ENCODE results near the gene MAPKAP1.

The MAPKAP1 gene

DNA sequence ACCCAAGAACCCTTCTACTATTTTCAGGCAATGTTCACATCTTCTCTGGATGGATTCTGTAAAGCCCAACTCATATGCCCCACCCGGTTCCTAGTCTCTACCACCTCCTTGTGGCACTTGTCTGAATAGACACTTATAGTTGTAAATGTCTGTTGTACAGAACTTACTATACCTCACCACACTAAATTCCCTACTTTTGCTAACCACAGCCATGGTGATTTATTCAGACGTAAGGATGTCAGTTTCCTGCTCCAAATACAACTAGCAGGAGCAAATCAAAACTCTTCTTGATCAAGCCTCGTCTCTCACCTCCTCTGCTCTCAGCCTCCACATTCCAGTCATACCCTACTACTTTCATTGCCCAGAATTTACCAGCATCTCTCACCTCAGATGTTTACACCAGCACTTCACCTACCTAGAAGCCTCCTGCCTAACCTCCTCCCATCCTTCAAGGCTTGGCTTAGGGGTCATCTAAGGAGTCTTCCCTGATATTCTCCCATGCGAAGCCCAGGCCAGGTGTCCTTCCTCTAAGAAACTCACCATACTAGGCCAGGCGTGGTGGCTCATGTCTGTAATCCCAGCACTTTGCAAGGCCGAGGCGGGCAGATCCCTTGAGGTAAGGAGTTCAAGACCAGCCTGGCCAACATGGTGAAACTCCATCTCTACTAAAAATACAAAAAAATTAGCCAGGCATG is 75.5 kb downstream of the MAPKAP1 start:
- Histone ChIP-seq H4K20me1 (ENCODE audit: low read depth, low read length) (peaks cover 13% of the 10 kb centered on the region; the same call in 1 of the 2 replicates), H3F3A (ENCODE audit: insufficient read depth) (peaks cover 24% of the 10 kb centered on the region), H3K27ac (ENCODE audit: low read depth, low read length) (peak overlapping the region; percentile 89), H3K9ac (ENCODE audit: low read length) (no peak overlapping the region), H3K79me2 (ENCODE audit: insufficient read depth, low read length) (peaks cover 20% of the 10 kb centered on the region; the same call in 1 of the 2 replicates), H3K4me2 (ENCODE audit: low read depth, low read length, poor library complexity, severe bottlenecking) (peak overlapping the region; percentile 7), H3K9me2 (replicated peaks; ENCODE audit: insufficient read depth, low read length) (no peaks in the 10 kb centered on the region), H3K27me3 (ENCODE audit: low read length) (no peaks in the 10 kb centered on the region), H2AFZ (ENCODE audit: low read depth, low read length, severe bottlenecking) (no peak overlapping the region), H3K4me3 (ENCODE audit: insufficient read depth, low read length, poor library complexity, severe bottlenecking) (no peak overlapping the region), H3K36me3 (ENCODE audit: low read length) (no peaks in the 10 kb centered on the region), H3K9me3 (ENCODE audit: insufficient read depth, low read length) (no peaks in the 10 kb centered on the region)
- TF ChIP-seq EZH2phosphoT487 (conservative IDR thresholded peaks at IDR 0.05; ENCODE audit: low read length): no peak
- TF ChIP-seq, protein P1, sequence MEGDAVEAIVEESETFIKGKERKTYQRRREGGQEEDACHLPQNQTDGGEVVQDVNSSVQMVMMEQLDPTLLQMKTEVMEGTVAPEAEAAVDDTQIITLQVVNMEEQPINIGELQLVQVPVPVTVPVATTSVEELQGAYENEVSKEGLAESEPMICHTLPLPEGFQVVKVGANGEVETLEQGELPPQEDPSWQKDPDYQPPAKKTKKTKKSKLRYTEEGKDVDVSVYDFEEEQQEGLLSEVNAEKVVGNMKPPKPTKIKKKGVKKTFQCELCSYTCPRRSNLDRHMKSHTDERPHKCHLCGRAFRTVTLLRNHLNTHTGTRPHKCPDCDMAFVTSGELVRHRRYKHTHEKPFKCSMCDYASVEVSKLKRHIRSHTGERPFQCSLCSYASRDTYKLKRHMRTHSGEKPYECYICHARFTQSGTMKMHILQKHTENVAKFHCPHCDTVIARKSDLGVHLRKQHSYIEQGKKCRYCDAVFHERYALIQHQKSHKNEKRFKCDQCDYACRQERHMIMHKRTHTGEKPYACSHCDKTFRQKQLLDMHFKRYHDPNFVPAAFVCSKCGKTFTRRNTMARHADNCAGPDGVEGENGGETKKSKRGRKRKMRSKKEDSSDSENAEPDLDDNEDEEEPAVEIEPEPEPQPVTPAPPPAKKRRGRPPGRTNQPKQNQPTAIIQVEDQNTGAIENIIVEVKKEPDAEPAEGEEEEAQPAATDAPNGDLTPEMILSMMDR (IDR thresholded peaks at IDR 0.05; ENCODE audit: insufficient read depth, low read length, poor library complexity, severe bottlenecking): peak; percentile 57

- no peaks in the 10 kb centered on the region for H3K36me3 ChIP-seq (ENCODE audit: low read length)
- H3K4me3 ChIP-seq (ENCODE audit: insufficient read depth, low read length, poor library complexity, severe bottlenecking): no peak overlapping the region
- H3K9ac ChIP-seq (ENCODE audit: low read length): no peak overlapping the region
- H3K79me2 ChIP-seq (ENCODE audit: insufficient read depth, low read length): peaks cover 24% of the 10 kb centered on the region
- no peak for TF ChIP-seq EZH2phosphoT487 (conservative IDR thresholded peaks at IDR 0.05; ENCODE audit: low read length)
- TF ChIP-seq, protein P1 (IDR thresholded peaks at IDR 0.05; ENCODE audit: insufficient read depth, low read length, poor library complexity, severe bottlenecking): no peak
- H2AFZ ChIP-seq (ENCODE audit: low read depth, low read length, severe bottlenecking): no peak overlapping the region
- H4K20me1 ChIP-seq (ENCODE audit: low read depth, low read length): peaks cover 13% of the 10 kb centered on the region; the same call in 1 of the 2 replicates
- no peaks in the 10 kb centered on the region for H3K27me3 ChIP-seq (ENCODE audit: low read length)
- H3F3A ChIP-seq (ENCODE audit: insufficient read depth): peaks cover 24% of the 10 kb centered on the region
- H3K9me2 ChIP-seq (replicated peaks; ENCODE audit: insufficient read depth, low read length): no peaks in the 10 kb centered on the region
- H3K9me3 ChIP-seq (ENCODE audit: insufficient read depth, low read length): no peaks in the 10 kb centered on the region
- no peak overlapping the region for H3K27ac ChIP-seq (ENCODE audit: low read depth, low read length)
- no peak overlapping the region for H3K4me2 ChIP-seq (ENCODE audit: low read depth, low read length, poor library complexity, severe bottlenecking)
These were observed 76.6 kb downstream of the MAPKAP1 start for GRCh38 chr9:125630436-125630835.

GRCh38 chr9:125629446-125629845 is 77.6 kb downstream of the MAPKAP1 start:
- Histone ChIP-seq H3K36me3 (ENCODE audit: low read length) (no peaks in the 10 kb centered on the region), H3K9ac (ENCODE audit: low read length) (no peak overlapping the region), H3F3A (ENCODE audit: insufficient read depth) (peaks cover 21% of the 10 kb centered on the region), H3K9me3 (ENCODE audit: insufficient read depth, low read length) (no peaks in the 10 kb centered on the region), H3K4me3 (ENCODE audit: insufficient read depth, low read length, poor library complexity, severe bottlenecking) (no peak overlapping the region), H2AFZ (ENCODE audit: low read depth, low read length, severe bottlenecking) (no peak overlapping the region), H3K79me2 (ENCODE audit: insufficient read depth, low read length) (peaks cover 24% of the 10 kb centered on the region), H4K20me1 (ENCODE audit: low read depth, low read length) (peaks cover 13% of the 10 kb centered on the region; the same call in 1 of the 2 replicates), H3K4me2 (ENCODE audit: low read depth, low read length, poor library complexity, severe bottlenecking) (no peak overlapping the region), H3K27ac (ENCODE audit: low read depth, low read length) (no peak overlapping the region), H3K9me2 (replicated peaks; ENCODE audit: insufficient read depth, low read length) (no peaks in the 10 kb centered on the region), H3K27me3 (ENCODE audit: low read length) (no peaks in the 10 kb centered on the region)
- TF ChIP-seq EZH2phosphoT487 (conservative IDR thresholded peaks at IDR 0.05; ENCODE audit: low read length): no peak
- TF ChIP-seq, protein P1 (IDR thresholded peaks at IDR 0.05; ENCODE audit: insufficient read depth, low read length, poor library complexity, severe bottlenecking): no peak
